HL-60 (cell line): ENCODE measurements around the gene NLRP6.

Experiments
- DNase-seq, 2 experiments: peaks; one replicate each; pipeline ENCODE4 v3.0.0-alpha.2; 2010 to 2020; ENCODE audit warnings: low read depth in 1 of 2, low spot score in 1 of 2
- H3K27ac ChIP-seq: fragments of 250-450 bp; sonication (Bioruptor Pico); replicated peaks from 2 replicates; pipeline ENCODE4 v1.5.1; 2020; ENCODE audit warnings: mild to moderate bottlenecking, moderate library complexity
- H3K27me3 ChIP-seq: fragments of 250-450 bp; sonication (Bioruptor Pico); 2 replicates; pipeline ENCODE4 v1.5.1; 2021; ENCODE audit warnings: mild to moderate bottlenecking, moderate library complexity; ENCODE audit not compliant: insufficient read depth, poor library complexity, severe bottlenecking
- H3K4me3 ChIP-seq: replicated peaks from 2 replicates; pipeline ENCODE4 v1.5.1; 2011; ENCODE audit warnings: mild to moderate bottlenecking, control low read depth, low read length; ENCODE audit not compliant: insufficient read depth
- CTCF ChIP-seq: IDR thresholded peaks from one replicate; pipeline ENCODE4 v1.5.1; 2011; ENCODE audit warnings: low read length, control low read depth, inconsistent platforms; ENCODE audit not compliant: insufficient read depth
- GABPA ChIP-seq: IDR thresholded peaks from 2 replicates; pipeline ENCODE4 v1.6.1; 2012; ENCODE audit warnings: low read depth
- POLR2AphosphoS5 ChIP-seq: IDR thresholded peaks from 2 replicates; pipeline ENCODE4 v1.6.1; 2012; ENCODE audit warnings: low read depth
- REST ChIP-seq: IDR thresholded peaks from 2 replicates; pipeline ENCODE4 v1.6.1; 2012; ENCODE audit warnings: low read depth; ENCODE audit not compliant: insufficient replicate concordance
- SPI1 ChIP-seq: IDR thresholded peaks from 2 replicates; pipeline ENCODE4 v1.6.1; 2012; ENCODE audit warnings: low read depth, mild to moderate bottlenecking, borderline replicate concordance

The NLRP6 gene

GRCh38 chr11:315051-315481 lies 36.9 kb downstream of the NLRP6 start:
- DNase-seq, result no peak
- Histone ChIP-seq H3K27me3 (peaks cover 12% of the 10 kb centered on the region), H3K27ac (no peak overlapping the region), H3K4me3 (no peak overlapping the region)
- TF ChIP-seq GABPA (no peak), POLR2AphosphoS5 (no peak), REST (no peak)

- Histone ChIP-seq H3K4me3 (no peak overlapping the region), H3K27me3 (peaks cover 12% of the 10 kb centered on the region), H3K27ac (no peak overlapping the region)
- TF ChIP-seq POLR2AphosphoS5 (no peak), REST (no peak), SPI1 (no peak), CTCF (no peak), GABPA (no peak)
- no peak for DNase-seq
These were observed 37.3 kb downstream of the NLRP6 start for GRCh38 chr11:315516-315994.

- no peak for TF ChIP-seq GABPA
- TF ChIP-seq REST, result no peak
- no peak for TF ChIP-seq SPI1
- TF ChIP-seq CTCF, result no peak
- TF ChIP-seq POLR2AphosphoS5, result no peak
- no peak for DNase-seq
- Histone ChIP-seq H3K27me3 (peaks cover 12% of the 10 kb centered on the region), H3K27ac (no peak overlapping the region), H3K4me3 (no peak overlapping the region)
These were observed 38.0 kb downstream of the NLRP6 start for GRCh38 chr11:316031-316701.
